ENCODE measurements around the gene PIM3.
"Not testable (repeated sequence)": the region's sequence is repeated elsewhere in the genome, so short reads cannot be mapped to it uniquely, and the experiment has no call there.

Gene PIM3

DNA sequence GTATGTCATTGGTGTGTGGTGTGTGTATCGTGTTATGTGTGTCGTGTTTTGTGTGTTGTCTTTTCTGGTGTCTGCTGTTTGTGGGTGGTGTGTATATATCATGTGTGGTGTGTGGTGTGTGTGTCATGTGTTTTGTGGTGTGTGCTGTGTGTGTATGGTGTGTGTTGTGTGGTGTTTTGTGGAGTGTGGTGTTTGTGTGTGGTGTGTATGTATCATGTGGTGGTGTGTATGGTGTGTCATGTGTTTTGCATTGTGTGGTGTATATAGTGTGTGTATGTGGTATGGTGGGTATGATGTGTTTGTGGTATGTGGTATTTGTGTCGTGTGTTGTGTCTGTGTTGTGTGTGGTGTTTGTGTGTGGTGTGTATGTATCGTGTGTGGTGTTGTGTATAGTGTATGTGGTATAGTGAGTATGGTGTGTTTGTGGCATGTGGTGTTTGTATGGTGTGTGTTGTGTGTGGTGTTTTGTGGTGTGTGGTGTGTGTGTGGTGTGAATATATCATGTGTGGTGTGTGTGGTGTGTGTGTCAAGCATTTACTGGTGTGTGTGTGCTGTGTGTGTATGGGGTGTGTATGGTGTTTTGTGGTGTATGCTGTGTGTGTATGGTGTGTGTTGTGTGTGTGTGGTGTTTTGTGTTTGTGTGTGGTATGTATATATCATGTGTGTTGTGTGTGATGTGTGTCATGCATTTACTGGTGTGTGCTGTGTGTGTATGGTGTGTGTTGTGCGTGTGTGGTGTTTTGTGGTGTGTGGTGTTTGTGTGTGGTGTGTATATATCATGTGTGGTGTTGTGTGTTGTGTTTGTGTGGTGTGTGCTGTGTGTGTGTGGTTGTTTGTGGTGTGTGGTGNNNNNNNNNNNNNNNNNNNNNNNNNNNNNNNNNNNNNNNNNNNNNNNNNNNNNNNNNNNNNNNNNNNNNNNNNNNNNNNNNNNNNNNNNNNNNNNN lies 12.7 kb downstream of the PIM3 start:
- DNase-seq (ENCODE audit: low read depth) = no peak
- H3K4me3 ChIP-seq (ENCODE audit: low read depth, low read length) = no peak overlapping the region

DNA sequence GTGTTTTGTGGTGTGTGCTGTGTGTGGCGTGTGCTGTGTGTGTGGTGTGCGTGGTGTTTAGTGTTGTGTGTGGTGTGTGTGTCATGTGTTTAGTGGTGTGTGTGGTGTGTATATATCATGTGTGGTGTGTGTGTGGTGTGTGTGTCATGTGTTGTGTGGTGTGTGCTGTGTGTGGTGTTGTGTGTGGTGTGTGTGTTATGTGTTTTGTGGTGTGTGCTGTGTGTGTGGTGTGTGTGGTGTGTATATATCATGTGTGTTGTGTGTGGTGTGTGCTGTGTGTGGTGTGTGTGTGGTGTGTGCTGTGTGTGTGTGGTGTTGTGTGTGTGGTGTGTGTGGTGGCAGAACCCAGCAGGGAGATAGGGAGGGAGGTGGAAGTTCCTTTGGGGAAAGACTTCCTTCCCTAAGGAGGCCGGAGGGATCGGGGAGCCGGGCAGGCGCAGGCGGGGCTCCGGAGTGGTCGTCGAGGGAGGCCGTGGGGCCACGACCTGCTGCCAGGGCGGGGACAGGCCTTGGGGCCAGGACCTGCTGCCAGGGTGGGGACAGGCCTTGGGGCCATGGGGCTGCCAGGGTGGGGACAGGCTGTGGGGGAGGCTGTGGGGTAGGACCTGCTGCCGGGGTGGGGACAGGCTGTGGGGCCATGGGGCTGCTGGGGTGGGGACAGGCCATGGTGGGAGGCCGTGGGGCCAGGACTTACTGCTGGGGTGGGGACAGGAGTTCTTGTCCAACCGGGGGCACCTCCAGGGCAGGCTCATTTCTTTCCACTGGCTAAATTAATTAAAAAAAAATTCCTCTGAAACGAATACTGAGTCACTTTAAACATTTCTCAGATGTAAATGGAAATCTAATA lies 15.2 kb downstream of the PIM3 start:
- no peak for DNase-seq (ENCODE audit: low read depth)
- H3K4me3 ChIP-seq (ENCODE audit: low read depth, low read length) = no peak overlapping the region

DNA sequence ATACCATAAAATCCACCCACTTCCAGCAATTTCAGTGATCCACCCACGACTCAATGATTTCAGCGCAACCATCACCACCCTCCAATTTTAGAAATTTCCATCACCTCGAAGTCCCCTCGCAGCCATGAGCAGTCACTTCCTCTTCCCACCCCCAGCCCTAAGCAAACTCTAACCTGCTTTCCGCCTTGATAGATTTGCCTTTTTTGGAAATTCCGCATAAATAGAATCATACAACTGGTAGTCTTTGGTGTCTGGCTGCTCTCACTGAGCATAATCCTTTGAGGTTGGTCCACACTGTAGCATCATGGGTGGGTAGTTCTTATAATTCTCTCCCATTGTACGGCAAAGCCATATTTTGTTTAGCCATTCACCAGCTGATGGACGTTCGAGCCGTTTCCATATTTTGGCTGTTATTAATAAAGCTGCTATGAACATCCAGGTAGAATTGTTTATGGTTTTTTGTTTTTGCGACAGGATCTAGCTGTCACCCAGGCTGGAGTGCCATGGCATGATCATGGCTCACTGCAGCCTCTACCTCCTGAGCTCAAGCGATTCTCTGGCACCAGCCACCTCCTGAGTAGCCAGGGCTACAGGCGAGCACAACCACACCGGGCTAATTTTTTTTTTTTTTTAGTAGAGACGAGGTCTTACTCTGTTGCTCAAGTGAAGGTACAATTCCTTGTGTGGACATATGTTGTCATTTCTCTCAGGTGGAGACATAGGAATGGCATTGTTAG lies 16.0 kb downstream of the PIM3 start:
- H3K4me3 ChIP-seq (ENCODE audit: low read depth, low read length) = no peak overlapping the region
- no peak for DNase-seq (ENCODE audit: low read depth)

DNA sequence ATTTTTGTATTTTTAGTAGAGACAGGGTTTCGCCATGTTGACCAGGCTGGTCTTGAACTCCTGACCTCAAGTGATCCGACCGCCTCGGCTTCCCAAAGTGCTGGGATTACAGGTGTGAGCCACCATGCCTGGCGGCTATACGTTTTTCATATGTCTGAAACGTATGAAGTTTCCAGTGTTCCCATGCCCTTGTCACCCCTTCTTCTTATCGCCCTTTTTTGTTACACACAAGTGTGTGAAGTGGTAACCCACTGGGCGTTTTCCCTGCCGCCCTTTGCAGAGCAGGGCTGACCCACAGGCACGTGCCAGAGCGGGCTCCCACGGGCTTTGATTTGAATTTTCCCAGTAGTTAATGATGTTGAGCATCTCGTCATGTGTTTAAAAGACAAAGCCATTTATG lies 17.0 kb downstream of the PIM3 start:
- H3K4me3 ChIP-seq (ENCODE audit: low read depth, low read length) = no peak overlapping the region
- DNase-seq (ENCODE audit: low read depth) = no peak

DNA sequence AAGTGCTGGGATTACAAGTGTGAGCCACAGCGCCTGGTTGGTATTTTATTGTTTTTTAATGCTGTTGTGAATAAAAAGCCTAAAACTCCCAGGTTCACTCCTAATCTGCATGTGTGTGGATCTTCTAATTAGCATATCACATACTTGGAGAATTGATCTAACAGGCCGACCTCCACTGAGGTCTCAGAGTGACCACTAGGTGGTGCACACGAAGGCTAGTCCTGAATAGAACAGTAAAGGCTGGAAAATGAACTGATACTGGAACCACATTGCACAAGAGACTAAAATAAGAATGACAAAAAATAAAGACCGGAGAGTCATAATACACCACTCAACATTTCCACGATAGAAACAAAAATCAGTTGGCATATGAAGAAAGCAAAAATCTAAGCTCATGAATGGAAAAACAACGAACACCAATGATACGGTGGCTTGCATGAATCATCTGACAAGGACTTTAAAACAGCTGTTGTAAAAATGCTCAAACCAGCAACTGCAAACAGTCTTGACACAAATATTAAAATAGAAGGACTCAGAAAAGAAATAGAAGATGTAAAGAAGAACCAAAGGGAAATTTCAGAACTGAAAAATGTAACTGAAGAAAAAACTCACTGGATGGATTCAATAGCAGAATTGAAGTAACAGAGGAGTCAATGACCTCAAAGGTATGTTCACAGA lies 19.2 kb downstream of the PIM3 start:
- no peak for DNase-seq (ENCODE audit: low read depth)
- no peak overlapping the region for H3K4me3 ChIP-seq (ENCODE audit: low read depth, low read length)

DNA sequence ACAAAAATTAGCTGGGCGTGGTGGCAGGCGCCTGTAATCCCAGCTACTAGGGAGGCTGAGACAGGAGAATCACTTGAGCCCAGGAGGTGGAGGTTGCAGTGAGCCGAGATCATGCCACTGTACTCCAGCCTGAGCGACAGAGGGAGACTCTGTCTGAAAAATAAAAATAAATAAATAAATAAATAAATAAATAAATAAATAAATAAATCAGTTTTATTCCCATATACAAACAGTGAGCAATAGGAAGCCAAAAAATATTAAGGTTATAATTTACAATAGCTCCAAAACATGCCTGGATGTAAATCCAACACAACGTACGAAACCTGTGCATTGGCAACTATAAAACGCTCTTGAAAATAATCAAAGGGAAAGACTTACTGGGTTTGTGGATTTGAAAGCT lies 21.2 kb downstream of the PIM3 start:
- not testable (repeated sequence) for DNase-seq (ENCODE audit: low read depth); H3K4me3 ChIP-seq (ENCODE audit: low read depth, low read length)

DNA sequence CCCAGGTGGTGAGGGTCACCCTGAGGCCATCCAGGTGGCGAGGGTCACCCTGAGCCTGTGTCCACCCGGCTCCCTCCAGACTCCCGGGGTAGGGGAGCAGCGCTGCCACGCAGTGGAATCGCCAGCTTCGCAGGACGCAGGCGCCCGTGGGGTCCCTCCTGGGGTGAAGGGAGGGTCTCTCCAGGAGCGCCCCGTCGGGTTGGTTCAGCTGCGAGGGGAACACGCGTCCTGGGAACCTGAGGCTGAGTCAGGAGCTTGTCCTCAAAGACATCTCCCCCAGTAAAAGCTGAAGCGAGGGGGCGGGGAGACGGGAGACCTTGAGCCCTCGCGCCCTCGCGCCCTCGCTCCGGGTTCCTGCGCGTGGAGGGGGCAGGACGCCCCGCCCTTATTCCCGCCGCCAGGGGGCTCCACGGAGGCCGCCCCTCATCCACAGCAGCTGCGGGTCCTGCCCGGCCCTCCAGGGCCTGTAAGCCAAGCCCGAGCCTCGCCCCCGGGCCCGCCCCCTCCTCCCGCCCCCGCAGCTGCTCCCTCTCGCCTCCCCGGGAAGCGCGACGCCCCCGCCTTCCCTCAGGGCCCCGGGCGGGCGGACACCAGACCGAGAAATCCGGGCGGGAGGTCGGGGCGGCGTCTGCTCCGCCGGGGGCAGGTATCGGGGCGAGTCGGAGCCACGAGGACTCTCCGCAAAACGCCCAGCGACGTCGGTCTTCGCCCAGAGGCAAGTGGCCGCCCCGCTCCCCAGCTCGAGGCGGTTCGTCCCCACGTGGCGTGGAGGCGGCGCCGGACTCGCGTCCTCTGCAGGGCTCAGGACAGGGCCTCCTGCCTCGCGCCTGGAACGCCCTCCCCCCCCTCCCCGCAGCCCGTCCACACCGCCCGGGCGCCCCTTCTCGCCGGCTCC lies 22.8 kb downstream of the PIM3 start:
- no peak for DNase-seq (ENCODE audit: low read depth)
- peak overlapping the region; percentile 13 for H3K4me3 ChIP-seq (ENCODE audit: low read depth, low read length)

DNA sequence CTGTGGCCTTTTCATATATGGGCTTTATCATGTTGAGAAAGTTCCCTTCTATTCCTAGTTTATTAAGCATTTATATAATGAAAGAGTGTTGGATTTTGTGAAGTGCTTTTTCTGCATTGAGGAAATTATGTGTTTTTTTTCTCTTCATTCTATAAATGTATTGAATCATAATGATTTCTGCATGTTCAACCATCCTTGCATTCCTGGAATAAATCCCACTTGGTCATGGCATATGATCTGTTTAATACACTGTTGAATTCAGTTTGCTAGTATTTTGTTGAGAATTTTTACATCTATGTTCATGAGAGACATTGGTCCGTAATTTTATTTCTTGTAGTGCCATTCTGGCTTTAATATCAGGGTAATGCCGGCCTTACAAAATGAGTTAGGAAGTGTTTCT lies 25.8 kb downstream of the PIM3 start:
- no peak for DNase-seq (ENCODE audit: low read depth)
- no peak overlapping the region for H3K4me3 ChIP-seq (ENCODE audit: low read depth, low read length)

DNA sequence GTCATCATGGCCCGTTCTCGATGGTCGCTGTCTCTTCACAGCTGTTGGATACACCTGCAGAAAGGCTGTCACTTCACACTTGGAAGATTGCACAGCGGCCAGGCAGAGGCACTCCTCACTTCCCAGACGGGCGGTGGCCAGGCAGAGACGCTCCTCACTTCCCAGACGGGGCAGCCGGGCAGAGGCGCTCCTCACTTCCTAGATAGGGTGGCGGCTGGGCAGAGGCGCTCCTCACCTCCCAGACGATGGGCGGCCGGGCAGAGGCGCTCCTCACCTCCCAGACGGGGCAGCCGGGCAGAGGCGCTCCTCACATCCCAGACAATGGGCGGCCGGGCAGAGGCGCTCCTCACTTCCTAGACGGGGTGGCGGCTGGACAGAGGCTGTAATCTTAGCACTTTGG lies 29.3 kb downstream of the PIM3 start:
- DNase-seq (ENCODE audit: low read depth) = not testable (repeated sequence)

DNA sequence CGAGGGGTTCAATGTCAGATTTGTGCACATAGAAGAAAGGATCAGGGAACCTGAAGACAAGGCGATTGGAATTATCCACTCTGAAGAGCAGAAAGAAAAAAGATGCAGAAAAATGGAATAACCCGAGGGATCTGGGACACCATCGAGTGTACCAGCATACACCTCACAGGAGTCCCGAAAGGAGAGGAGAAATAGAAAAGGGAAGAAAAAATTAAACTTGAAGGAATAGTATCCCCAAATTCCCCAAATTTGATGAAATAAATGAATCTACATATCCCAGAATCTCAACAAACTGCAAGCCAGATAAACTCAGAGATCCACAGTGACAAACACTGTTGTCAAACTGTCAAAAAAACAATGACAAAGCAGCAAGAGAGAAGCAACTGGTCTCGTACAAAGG lies 30.6 kb downstream of the PIM3 start:
- H3K4me3 ChIP-seq (ENCODE audit: low read depth, low read length) = no peak overlapping the region
- DNase-seq (ENCODE audit: low read depth) = no peak

More for the DNA sequence above, 29.3 kb downstream of the PIM3 start:
- not testable (repeated sequence) for H3K4me3 ChIP-seq (ENCODE audit: low read depth, low read length)

DNA sequence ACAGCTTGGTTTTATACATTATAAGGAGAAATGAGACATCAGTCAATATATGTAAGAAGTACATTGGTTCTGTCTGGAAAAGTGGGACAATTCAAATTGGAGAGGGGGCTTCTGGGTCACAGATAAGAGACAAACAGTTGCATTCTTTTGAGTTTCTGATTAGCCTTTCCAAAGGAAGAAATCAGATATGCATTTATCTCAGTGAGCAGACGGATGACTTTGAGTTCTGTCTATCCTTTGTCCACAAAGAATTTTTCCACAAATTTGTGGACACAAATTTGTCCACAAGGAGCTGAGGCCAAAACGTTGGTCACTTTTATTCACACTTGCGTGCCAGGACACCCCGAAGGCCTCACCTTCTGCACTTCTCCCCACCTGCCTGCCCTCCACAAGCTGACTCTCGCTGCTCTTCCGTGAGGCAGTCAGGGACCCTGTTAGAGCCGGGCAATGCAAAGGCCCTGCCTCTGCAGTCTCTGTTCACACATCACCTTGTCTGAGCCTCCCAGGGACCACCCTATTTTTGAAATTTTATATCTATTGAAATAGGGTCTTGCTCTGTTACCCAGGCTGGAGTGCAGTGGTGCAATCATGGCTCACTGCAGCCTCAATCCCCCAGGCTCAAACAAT lies 31.4 kb downstream of the PIM3 start:
- H3K4me3 ChIP-seq (ENCODE audit: low read depth, low read length) = no peak overlapping the region
- DNase-seq (ENCODE audit: low read depth) = no peak

DNA sequence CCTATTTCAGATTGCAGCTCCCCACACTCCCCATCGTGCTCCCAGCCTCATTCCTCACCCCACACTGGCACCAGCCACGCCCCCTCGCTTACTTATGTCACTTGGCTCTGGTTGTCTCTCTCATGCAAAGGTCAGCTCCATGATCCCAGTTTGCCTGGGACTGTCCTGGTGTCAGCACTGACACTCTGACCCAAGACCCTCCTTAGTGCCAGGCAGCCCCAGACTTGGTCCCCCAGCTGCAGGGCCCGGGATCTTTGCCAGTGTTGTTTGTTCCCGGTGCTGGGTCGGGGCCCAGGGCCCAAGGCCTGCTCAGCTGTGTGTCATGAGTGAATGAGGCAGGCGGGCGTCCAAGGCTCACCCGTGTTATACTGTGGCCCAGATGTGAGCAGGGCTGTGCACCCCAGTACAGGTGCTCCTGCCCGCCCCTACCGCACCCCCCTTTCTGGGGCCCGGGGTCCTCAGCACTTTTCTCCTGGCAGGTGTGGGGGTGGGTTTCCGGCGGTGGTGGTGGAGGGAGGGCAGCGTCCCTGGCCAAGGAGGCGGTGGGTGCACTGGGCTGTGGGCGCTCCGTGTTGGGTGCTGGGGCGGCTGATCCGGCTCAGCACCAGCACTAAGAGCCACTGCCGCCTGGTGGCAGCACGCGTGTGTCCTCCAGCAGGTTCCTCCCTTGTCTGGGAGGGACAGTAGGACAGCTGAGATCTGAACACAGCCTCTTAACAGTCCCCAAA lies 32.5 kb downstream of the PIM3 start:
- no peak for DNase-seq (ENCODE audit: low read depth)
- no peak overlapping the region for H3K4me3 ChIP-seq (ENCODE audit: low read depth, low read length)

DNA sequence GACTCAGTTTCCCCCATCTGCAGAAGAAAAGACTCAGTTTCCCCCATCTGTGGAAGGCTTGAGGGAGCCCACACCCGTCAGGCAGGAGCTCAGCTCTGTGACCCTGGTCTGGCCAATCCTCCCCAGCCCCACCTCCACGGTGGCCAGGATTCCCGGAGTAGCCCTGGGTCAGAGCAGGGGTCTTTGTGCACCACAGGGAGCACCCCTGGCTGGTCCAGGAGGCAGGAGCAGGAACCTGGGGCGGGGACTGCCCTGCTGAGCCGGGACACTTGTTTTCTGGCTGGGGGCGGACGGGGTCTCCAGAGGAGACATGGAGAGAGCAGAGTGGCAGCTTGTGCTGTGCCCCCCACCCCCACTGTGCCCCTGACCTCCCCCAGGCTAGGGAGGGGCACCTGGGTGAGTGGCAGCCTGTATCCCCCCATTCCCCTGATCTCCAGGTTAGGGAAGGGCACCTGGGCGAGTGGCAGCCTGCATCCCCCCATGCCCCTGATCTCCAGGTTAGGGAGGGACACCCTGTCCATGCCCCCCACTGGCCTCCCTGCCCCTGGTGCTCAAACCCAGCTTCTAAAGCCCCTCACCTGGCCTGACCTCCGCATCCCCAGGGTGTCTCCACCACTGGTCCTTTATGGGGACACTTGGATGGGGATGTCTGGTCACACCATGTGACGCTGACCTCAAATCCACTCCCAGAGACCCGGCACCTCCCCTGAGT lies 33.2 kb downstream of the PIM3 start:
- no peak for DNase-seq (ENCODE audit: low read depth)
- no peak overlapping the region for H3K4me3 ChIP-seq (ENCODE audit: low read depth, low read length)

DNA sequence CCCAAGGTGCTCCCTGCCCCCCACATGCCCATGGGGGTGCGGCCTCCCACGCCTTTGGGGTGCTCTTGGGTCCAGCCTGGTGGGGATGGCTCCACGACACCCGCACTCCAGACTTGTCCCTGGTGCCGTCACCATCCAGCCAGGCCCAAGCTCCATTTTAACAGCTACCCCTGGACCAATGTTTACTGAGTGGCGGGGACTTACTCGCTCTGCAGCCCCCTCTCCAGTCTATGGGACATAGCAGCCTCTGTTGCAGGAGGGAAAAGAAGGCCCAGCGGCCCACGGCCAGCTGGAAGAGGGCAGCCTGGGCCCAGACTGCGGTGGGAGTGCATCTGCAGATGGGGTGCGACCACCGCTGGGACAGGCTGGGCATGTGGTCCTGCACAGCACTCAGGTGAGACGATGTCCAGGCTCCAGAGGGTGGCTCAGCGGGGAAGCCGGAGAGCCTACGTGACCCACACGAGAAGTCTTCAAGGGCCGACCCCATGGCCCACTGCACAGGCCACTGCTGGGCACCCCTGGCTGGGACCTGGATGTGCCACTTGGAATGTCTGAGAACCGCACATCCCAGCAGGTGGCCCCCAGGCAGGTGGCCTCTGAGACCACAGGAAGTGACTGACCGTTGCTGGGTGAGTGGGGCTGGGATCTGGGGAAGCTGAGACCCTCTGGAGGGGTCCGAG lies 33.9 kb downstream of the PIM3 start:
- H3K4me3 ChIP-seq (ENCODE audit: low read depth, low read length) = no peak overlapping the region
- no peak for DNase-seq (ENCODE audit: low read depth)

DNA sequence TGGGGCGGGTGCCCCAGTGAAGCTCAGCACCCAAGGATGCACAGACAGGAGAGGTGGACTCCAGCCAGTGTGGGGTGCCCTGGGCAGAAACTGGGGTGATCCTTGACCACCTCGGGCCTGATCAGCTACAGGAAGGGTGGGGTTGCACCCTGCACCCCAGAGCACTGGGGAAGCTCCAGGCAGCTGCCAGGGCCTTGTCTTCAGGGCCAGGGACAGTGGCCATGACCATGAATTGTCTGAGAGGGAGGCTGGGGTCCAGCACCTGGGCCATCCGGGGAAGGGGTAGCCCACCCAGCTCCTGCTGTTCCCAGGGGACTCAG lies 34.4 kb downstream of the PIM3 start:
- no peak overlapping the region for H3K4me3 ChIP-seq (ENCODE audit: low read depth, low read length)
- DNase-seq (ENCODE audit: low read depth) = no peak

DNA sequence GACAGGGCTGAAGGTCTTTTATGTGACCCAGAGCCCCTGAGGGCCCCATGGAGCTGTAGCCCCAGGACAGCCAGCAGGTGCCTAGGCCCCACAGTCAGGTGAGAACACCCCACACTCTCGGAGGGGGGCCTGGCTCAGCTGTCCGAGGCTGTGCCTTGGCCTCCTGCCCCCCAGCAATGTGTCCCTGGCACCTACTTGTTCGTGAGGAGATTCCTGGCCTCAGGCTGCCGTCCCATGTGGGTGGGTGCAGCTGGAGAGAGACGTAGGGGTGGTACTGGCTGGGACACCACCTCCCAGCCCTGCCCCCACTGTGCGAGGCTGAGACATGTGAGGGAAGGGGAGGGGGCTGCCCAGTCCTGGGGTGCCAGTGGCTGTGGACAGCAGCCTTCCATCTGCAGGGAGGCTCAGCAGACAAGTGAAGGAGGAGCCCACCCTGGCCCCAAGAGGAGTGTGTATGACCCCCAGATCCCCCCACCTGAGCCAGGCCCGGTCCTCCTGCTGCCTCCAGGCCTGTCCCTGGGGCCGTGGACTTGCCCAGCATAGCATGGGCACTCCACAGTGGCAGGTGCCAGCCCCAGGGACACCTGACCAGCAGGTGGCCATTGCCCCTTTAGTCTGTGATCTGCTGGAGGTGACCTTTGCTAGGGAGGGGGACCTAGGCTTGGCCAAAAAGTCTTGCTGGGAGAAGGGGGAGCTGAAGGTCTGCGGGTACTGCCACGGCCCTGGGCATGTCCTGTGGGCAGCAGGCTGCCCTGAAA lies 35.0 kb downstream of the PIM3 start:
- no peak for DNase-seq (ENCODE audit: low read depth)
- no peak overlapping the region for H3K4me3 ChIP-seq (ENCODE audit: low read depth, low read length)

All from skeletal muscle cell (primary cell).